HG02571 (cell line): ENCODE data around the gene SUSD4.
"Not testable (repeated sequence)": the region's sequence is repeated elsewhere in the genome, so short reads cannot be mapped to it uniquely, and the experiment has no call there.

Source experiments
- ATAC-seq: cut with Tn5 transposase; IDR thresholded peaks from one replicate; pipeline ENCODE4 v1.9.1; 2021; ENCODE audit warnings: mild to moderate bottlenecking, moderate library complexity; ENCODE audit not compliant: unreplicated experiment

The SUSD4 gene

GRCh38 chr1:223257856-223258550 is 106.0 kb downstream of the SUSD4 start:
- ATAC-seq: no peak

- ATAC-seq: no peak
Observed at GRCh38 chr1:223256034-223256433, 107.9 kb downstream of the SUSD4 start.

GRCh38 chr1:223253916-223254315 is 110.1 kb downstream of the SUSD4 start:
- ATAC-seq: no peak

GRCh38 chr1:223251387-223251786 is 112.6 kb downstream of the SUSD4 start:
- not testable (repeated sequence) for ATAC-seq

GRCh38 chr1:223250632-223251015 is 113.4 kb downstream of the SUSD4 start:
- ATAC-seq: no peak

- ATAC-seq: no peak
Observed at GRCh38 chr1:223249854-223250631, 113.9 kb downstream of the SUSD4 start.

- no peak for ATAC-seq
Observed at GRCh38 chr1:223248770-223249140, 115.2 kb downstream of the SUSD4 start.

- no peak for ATAC-seq
Observed at GRCh38 chr1:223248001-223248769, 115.8 kb downstream of the SUSD4 start.

- no peak for ATAC-seq
Observed at GRCh38 chr1:223246476-223247112, 117.4 kb downstream of the SUSD4 start.

- ATAC-seq: no peak
Observed at GRCh38 chr1:223245983-223246382, 118.0 kb downstream of the SUSD4 start.

- no peak for ATAC-seq
Observed at GRCh38 chr1:223245411-223245810, 118.6 kb downstream of the SUSD4 start.

GRCh38 chr1:223244366-223245103 is 119.4 kb downstream of the SUSD4 start:
- ATAC-seq: no peak

- no peak for ATAC-seq
Observed at GRCh38 chr1:223243441-223244050, 120.4 kb downstream of the SUSD4 start.

GRCh38 chr1:223242971-223243370 is 121.0 kb downstream of the SUSD4 start:
- ATAC-seq: no peak

GRCh38 chr1:223242382-223242955 is 121.5 kb downstream of the SUSD4 start:
- ATAC-seq: no peak

GRCh38 chr1:223240122-223240521 is 123.9 kb downstream of the SUSD4 start:
- no peak for ATAC-seq

GRCh38 chr1:223235091-223235490 is 128.9 kb downstream of the SUSD4 start:
- ATAC-seq: no peak

GRCh38 chr1:223234534-223234933 is 129.4 kb downstream of the SUSD4 start:
- no peak for ATAC-seq

- no peak for ATAC-seq
Observed at GRCh38 chr1:223234170-223234514, 129.8 kb downstream of the SUSD4 start.
